ENCODE data around the gene RFWD3. TPM values are rescaled to one million over a fixed set of nuclear protein-coding genes. Genes with fewer than 3 reads are reported as not detected.

RFWD3 gene
- total and polyA plus RNA-seq, 2 of the 13 experiments (the other 11 are each of a cell fraction or from before 2014, with no cell fraction given), result 23.4 to 62.6 TPM

DNA sequence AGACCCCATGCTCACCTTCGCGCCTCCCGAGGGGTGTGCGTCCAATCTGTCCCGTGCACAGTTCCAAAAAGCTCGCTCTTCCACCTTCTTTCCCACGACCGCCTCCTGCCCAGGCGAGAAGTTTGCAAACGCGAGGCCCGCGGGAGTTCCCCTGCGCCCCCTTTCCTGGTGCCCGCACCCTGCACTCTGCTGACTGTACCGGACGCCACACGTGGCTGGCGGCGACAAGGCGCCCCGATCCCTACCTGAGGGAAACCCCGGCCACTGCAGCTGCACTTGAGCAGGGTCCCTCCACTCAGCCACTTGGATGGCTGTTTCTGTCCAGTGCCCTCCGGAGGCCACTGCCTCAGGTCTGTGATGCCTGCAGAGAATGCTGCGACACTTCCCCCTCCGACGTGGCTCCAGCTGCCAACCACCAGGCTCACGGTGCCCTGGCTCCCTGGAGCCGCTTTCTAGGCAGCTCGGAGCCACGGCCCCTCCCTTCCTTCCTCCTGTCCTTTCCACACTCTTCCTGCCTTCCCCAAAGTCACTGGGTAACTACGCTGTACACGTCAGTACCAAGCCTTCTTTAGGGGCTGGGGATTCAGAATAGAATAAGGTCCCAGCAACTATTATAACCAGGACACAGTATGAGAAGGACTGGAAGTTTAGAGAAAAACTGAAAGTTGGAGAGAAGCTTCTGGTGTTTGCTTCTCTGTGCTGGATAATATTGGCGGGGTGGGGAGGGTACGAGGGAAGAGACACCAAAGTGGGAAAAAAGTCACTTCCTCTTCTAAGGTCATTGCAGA, 34.0 kb upstream of the RFWD3 start, which contains the start of gene MLKL (continued):
- no peak for TF ChIP-seq ZNF432 (CRISPR knock-in tag; IDR thresholded peaks at IDR 0.05; ENCODE audit: borderline replicate concordance)
- TF ChIP-seq KDM5B (CRISPR knock-in tag; IDR thresholded peaks at IDR 0.05; ENCODE audit: borderline replicate concordance), result peak; percentile 97

DNA sequence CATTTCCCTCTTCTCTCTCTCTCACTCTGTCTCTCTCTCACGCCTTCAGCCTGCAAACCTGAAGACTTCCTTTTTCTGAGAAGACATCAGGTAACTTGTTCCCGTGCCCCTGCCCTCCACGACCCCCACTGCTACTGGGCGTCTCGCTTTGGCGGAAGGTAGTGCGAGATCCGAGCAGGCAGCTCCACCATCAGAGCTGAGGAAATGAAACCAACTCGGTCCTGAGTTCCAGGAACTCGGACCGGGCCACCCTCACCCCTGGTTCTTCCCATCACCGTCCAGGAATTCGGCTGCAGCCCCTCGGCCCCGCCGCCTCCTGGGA, 33.4 kb upstream of the RFWD3 start:
- Histone ChIP-seq H3K36me3 (replicated peaks in 1 of 2; ENCODE audit: control insufficient read depth in 1 of 2, insufficient read depth in 2 of 2, low read length in 2 of 2) (peaks cover 0 to 3% of the 10 kb centered on the region in 2 experiments; a peak in 2 of 5 replicates), H3K9me3 (ENCODE audit: low read length) (no peaks in the 10 kb centered on the region), H3K4me1 (ENCODE audit: insufficient read depth, low read length) (peaks cover 37% of the 10 kb centered on the region), H3K27me3 (ENCODE audit: control insufficient read depth in 1 of 2, insufficient read depth in 2 of 2, low read length in 2 of 2) (peaks cover 0 to 1% of the 10 kb centered on the region in 2 experiments; a peak in 1 of 5 replicates), H3K79me2 (ENCODE audit: insufficient read depth, low read length) (no peaks in the 10 kb centered on the region), H2AFZ (ENCODE audit: low read length) (peak overlapping the region; percentile 97), H3K4me3 (replicated peaks in 1 of 3; ENCODE audit: insufficient read depth in 1 of 3, low read depth in 2 of 3, low read length in 3 of 3) (peak overlapping the region; percentile 78 to 86 (median 86)), H3K9ac (ENCODE audit: insufficient read depth, low read depth, low read length) (peak overlapping the region; percentile 74), H4K20me1 (ENCODE audit: insufficient read depth, low read length) (no peaks in the 10 kb centered on the region), H3K4me2 (ENCODE audit: low read depth, low read length) (peak overlapping the region; percentile 83), H3K27ac (ENCODE audit: extremely low read length, insufficient read depth, low read length) (peak overlapping the region; percentile 53)
- FAIRE-seq, result no peak
- 3% methylated on average over 13 of the region's 16 CpGs for WGBS (ENCODE audit: low lambda C conversion rate)
- POLR2A ChIA-PET, result interaction anchor here (1.3 to 3.5 kb wide), 6 partner anchors 9 to 285 kb away, joined by 3 to 22 read pairs (median 4); partner anchors contain the start of genes RFWD3 and WDR59
- CTCF ChIA-PET (ENCODE audit: low intra/inter-chr PET ratio, low total read pairs), result no interaction called here
- peak; percentile 32 for ATAC-seq
- in situ Hi-C loops (cut with HindIII; ENCODE audit: extremely low pct_ligation_motif_present, low pct_unique_long_range_greater_than_20kb) (loop anchor here (10.0 kb wide), 1 partner anchor 115 kb away; no protein-coding TSS in a partner anchor), intact Hi-C loops (cut with micrococcal nuclease; ENCODE audit: unreplicated experiment) (loop anchor here (5.0 kb wide), 1 partner anchor 762 kb away; the partner anchor contains the start of gene TMEM170A)
- no TSS peak for BruUV-seq (replicated peaks)
- no peak for DNase-seq (ENCODE audit: low spot score)
- TF ChIP-seq ZNF468 (CRISPR knock-in tag; IDR thresholded peaks at IDR 0.05), result 0 out of 2 replicates have a peak, but pooled peaks have one; percentile 87
- TF ChIP-seq HMG20B (CRISPR knock-in tag; conservative IDR thresholded peaks at IDR 0.05), result 0 out of 2 replicates have a peak, but pooled peaks have one; percentile 25
- TF ChIP-seq SP140L (CRISPR knock-in tag; IDR thresholded peaks at IDR 0.05; ENCODE audit: borderline replicate concordance), result no peak
- peak; percentile 19; the same call in 1 of the 2 replicates for TF ChIP-seq WIZ (CRISPR knock-in tag; IDR thresholded peaks at IDR 0.05)
- TF ChIP-seq HDAC1 (CRISPR knock-in tag; IDR thresholded peaks at IDR 0.05), result no peak
- TF ChIP-seq, protein P1, sequence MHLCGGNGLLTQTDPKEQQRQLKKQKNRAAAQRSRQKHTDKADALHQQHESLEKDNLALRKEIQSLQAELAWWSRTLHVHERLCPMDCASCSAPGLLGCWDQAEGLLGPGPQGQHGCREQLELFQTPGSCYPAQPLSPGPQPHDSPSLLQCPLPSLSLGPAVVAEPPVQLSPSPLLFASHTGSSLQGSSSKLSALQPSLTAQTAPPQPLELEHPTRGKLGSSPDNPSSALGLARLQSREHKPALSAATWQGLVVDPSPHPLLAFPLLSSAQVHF (CRISPR knock-in tag; IDR thresholded peaks at IDR 0.05), result 0 out of 2 replicates have a peak, but pooled peaks have one; percentile 47
- TF ChIP-seq AKAP8 (CRISPR knock-in tag; IDR thresholded peaks at IDR 0.05), result 0 out of 2 replicates have a peak, but pooled peaks have one; percentile 55
- TF ChIP-seq CBFB (CRISPR knock-in tag; IDR thresholded peaks at IDR 0.05), result peak; percentile 1; the same call in 1 of the 2 replicates
- TF ChIP-seq TBX3 (IDR thresholded peaks at IDR 0.05; ENCODE audit: borderline replicate concordance), result no peak
- 0 out of 2 replicates have a peak, but pooled peaks have one; percentile 18 for TF ChIP-seq SMAD9 (CRISPR knock-in tag; IDR thresholded peaks at IDR 0.05)
- no peak for TF ChIP-seq GFI1 (CRISPR knock-in tag; IDR thresholded peaks at IDR 0.05; ENCODE audit: borderline replicate concordance)
- TF ChIP-seq, protein P2, sequence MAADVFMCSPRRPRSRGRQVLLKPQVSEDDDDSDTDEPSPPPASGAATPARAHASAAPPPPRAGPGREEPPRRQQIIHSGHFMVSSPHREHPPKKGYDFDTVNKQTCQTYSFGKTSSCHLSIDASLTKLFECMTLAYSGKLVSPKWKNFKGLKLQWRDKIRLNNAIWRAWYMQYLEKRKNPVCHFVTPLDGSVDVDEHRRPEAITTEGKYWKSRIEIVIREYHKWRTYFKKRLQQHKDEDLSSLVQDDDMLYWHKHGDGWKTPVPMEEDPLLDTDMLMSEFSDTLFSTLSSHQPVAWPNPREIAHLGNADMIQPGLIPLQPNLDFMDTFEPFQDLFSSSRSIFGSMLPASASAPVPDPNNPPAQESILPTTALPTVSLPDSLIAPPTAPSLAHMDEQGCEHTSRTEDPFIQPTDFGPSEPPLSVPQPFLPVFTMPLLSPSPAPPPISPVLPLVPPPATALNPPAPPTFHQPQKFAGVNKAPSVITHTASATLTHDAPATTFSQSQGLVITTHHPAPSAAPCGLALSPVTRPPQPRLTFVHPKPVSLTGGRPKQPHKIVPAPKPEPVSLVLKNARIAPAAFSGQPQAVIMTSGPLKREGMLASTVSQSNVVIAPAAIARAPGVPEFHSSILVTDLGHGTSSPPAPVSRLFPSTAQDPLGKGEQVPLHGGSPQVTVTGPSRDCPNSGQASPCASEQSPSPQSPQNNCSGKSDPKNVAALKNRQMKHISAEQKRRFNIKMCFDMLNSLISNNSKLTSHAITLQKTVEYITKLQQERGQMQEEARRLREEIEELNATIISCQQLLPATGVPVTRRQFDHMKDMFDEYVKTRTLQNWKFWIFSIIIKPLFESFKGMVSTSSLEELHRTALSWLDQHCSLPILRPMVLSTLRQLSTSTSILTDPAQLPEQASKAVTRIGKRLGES (CRISPR knock-in tag; IDR thresholded peaks at IDR 0.05; ENCODE audit: borderline replicate concordance), result no peak
- 0 out of 2 replicates have a peak, but pooled peaks have one; percentile 30 for TF ChIP-seq SPEN (CRISPR knock-in tag; IDR thresholded peaks at IDR 0.05; ENCODE audit: low read depth)
- no peak for TF ChIP-seq SCMH1 (CRISPR knock-in tag; IDR thresholded peaks at IDR 0.05; ENCODE audit: borderline replicate concordance)
- TF ChIP-seq, protein P3, sequence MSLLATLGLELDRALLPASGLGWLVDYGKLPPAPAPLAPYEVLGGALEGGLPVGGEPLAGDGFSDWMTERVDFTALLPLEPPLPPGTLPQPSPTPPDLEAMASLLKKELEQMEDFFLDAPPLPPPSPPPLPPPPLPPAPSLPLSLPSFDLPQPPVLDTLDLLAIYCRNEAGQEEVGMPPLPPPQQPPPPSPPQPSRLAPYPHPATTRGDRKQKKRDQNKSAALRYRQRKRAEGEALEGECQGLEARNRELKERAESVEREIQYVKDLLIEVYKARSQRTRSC (CRISPR knock-in tag; IDR thresholded peaks at IDR 0.05; ENCODE audit: low read depth), result 0 out of 2 replicates have a peak, but pooled peaks have one; percentile 93
- TF ChIP-seq MIER2 (CRISPR knock-in tag; IDR thresholded peaks at IDR 0.05), result 0 out of 2 replicates have a peak, but pooled peaks have one; percentile 16

All from HepG2 (cell line).